Tibial nerve (tissue), 4 donors: ENCODE measurements around the gene ZBTB17.

Experiments used
- EP300 ChIP-seq, 2 donors: sonication (generic); formaldehyde crosslinking; IDR thresholded peaks; one replicate each; pipeline ENCODE4 v1.6.1; 2017; ENCODE audit warnings: antibody characterized with exemption in 2 of 2, mild to moderate bottlenecking in 1 of 2
- POLR2A ChIP-seq, 2 donors: fragments of 450-650 bp; IDR thresholded peaks; one replicate each; pipeline ENCODE4 v1.6.1; 2017; ENCODE audit warnings: antibody characterized with exemption in 2 of 2, mild to moderate bottlenecking in 2 of 2, moderate library complexity in 2 of 2
- TF ChIP-seq, protein P1 (sequence below), 5 experiments: fragments of 200-600 bp in 3 of 5; fragments of 450-650 bp in 2 of 5; sonication (generic) in 3 of 5; IDR thresholded peaks; one replicate each; pipeline ENCODE4 v1.5.1; 2016 to 2019; ENCODE audit warnings: antibody characterized with exemption in 5 of 5, mild to moderate bottlenecking in 3 of 5, moderate library complexity in 2 of 5

DNA sequence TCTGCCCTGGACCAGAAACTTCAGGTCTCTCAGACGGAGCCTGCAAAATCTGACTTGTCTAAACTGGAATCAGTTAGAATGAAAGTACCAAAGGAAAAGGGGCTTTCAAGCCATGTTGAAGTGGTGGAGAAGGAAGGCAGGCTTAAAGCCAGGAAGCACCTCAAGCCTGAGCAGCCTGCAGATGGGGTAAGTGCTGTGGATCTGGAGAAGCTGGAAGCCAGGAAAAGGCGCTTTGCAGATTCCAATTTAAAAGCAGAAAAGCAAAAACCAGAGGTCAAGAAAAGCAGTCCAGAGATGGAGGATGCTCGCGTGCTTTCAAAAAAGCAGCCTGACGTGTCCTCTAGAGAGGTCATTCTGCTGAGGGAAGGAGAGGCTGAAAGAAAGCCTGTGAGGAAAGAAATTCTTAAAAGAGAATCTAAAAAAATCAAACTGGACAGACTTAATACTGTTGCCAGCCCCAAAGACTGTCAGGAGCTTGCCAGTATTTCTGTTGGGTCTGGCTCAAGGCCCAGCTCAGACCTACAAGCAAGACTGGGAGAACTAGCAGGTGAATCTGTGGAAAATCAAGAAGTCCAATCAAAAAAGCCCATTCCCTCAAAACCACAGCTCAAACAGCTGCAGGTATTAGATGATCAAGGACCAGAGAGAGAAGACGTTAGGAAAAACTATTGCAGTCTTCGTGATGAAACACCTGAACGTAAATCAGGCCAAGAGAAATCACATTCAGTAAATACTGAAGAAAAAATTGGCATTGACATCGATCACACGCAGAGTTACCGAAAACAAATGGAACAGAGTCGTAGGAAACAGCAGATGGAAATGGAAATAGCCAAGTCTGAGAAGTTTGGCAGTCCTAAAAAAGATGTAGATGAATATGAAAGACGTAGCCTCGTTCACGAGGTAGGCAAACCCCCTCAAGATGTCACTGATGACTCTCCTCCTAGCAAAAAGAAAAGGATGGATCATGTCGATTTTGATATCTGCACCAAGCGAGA, 46.6 kb downstream of the ZBTB17 start:
- TF ChIP-seq, protein P1, sequence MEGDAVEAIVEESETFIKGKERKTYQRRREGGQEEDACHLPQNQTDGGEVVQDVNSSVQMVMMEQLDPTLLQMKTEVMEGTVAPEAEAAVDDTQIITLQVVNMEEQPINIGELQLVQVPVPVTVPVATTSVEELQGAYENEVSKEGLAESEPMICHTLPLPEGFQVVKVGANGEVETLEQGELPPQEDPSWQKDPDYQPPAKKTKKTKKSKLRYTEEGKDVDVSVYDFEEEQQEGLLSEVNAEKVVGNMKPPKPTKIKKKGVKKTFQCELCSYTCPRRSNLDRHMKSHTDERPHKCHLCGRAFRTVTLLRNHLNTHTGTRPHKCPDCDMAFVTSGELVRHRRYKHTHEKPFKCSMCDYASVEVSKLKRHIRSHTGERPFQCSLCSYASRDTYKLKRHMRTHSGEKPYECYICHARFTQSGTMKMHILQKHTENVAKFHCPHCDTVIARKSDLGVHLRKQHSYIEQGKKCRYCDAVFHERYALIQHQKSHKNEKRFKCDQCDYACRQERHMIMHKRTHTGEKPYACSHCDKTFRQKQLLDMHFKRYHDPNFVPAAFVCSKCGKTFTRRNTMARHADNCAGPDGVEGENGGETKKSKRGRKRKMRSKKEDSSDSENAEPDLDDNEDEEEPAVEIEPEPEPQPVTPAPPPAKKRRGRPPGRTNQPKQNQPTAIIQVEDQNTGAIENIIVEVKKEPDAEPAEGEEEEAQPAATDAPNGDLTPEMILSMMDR (IDR thresholded peaks at IDR 0.05), result no peak
- TF ChIP-seq POLR2A (IDR thresholded peaks at IDR 0.05), result no peak
- no peak for TF ChIP-seq EP300 (IDR thresholded peaks at IDR 0.05)
